ENCODE data around the gene OPCML. TPM values are rescaled to one million over a fixed set of nuclear protein-coding genes. Genes with fewer than 3 reads are reported as not detected.

Gene OPCML
- total and polyA plus RNA-seq, 2 of the 13 experiments (the other 11 are each of a cell fraction or from before 2014, with no cell fraction given): not detected

DNA sequence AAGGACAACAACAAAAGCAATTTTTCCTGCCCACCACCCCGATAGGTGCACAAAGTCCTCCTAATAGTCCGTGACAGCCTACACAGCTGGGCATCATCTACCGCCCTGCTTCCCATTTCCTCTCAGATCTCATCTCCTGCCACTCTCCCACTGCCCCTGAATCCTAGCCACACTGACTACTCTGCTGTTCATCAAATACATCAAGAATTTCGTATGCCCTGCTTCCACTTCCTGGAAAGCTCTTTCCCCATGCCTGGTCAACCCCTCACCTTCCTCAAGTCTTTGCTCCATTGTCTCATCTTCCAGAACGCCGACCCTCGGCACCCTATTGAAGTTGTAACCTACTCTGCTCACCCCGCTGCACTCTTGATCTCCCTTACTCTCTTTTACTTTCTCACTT, 320.1 kb downstream of the OPCML start (continued):
- TF ChIP-seq TBX3 (IDR thresholded peaks at IDR 0.05; ENCODE audit: borderline replicate concordance): no peak

DNA sequence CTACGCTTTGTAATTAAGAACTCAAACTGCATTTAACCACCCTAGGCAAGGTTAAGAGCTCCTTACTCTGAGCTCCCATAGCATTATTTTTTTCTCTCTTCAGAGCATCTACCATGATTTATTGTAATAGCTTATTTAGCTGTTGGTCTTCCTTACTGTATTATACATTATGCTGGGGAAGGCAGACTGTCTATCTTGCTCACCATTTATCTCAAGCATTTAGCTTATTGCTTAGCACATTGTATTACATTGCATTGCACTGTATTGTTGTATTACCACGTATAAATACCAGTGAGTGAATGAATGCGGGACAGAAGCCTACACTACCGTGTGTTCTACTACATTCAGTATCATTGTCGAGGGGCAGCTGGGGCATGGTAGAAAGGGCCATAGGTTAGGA, 324.3 kb downstream of the OPCML start:
- Histone ChIP-seq H3K9me3 (ENCODE audit: low read length) (no peaks in the 10 kb centered on the region), H3K4me1 (ENCODE audit: insufficient read depth, low read length) (no peaks in the 10 kb centered on the region), H3K27ac (ENCODE audit: extremely low read length, insufficient read depth, low read length) (no peak overlapping the region), H3K4me2 (ENCODE audit: low read depth, low read length) (no peak overlapping the region), H3K36me3 (replicated peaks in 1 of 2; ENCODE audit: control insufficient read depth in 1 of 2, insufficient read depth in 2 of 2, low read length in 2 of 2) (no peaks in the 10 kb centered on the region), H2AFZ (ENCODE audit: low read length) (no peak overlapping the region), H3K4me3 (replicated peaks in 1 of 3; ENCODE audit: insufficient read depth in 1 of 3, low read depth in 2 of 3, low read length in 3 of 3) (no peak overlapping the region), H3K9ac (ENCODE audit: insufficient read depth, low read depth, low read length) (no peak overlapping the region), H3K79me2 (ENCODE audit: insufficient read depth, low read length) (no peaks in the 10 kb centered on the region), H4K20me1 (ENCODE audit: insufficient read depth, low read length) (no peaks in the 10 kb centered on the region), H3K27me3 (ENCODE audit: control insufficient read depth in 1 of 2, insufficient read depth in 2 of 2, low read length in 2 of 2) (0 out of 5 replicates have a peak, but pooled peaks cover 0 to 2% of the 10 kb centered on the region in 2 experiments)
- in situ Hi-C loops (cut with HindIII; ENCODE audit: extremely low pct_ligation_motif_present, low pct_unique_long_range_greater_than_20kb) (no loop called here), intact Hi-C loops (cut with micrococcal nuclease; ENCODE audit: unreplicated experiment) (no loop called here)
- ATAC-seq (no peak), DNase-seq (ENCODE audit: low spot score) (no peak), FAIRE-seq (no peak)
- TF ChIP-seq ZNF569 (CRISPR knock-in tag; IDR thresholded peaks at IDR 0.05; ENCODE audit: borderline replicate concordance): no peak
- TF ChIP-seq KLF11 (CRISPR knock-in tag; IDR thresholded peaks at IDR 0.05): no peak
- TF ChIP-seq RFX1 (IDR thresholded peaks at IDR 0.05): no peak
- no peak for TF ChIP-seq RFXAP (CRISPR knock-in tag; IDR thresholded peaks at IDR 0.05; ENCODE audit: borderline replicate concordance)
- TF ChIP-seq, protein P1, sequence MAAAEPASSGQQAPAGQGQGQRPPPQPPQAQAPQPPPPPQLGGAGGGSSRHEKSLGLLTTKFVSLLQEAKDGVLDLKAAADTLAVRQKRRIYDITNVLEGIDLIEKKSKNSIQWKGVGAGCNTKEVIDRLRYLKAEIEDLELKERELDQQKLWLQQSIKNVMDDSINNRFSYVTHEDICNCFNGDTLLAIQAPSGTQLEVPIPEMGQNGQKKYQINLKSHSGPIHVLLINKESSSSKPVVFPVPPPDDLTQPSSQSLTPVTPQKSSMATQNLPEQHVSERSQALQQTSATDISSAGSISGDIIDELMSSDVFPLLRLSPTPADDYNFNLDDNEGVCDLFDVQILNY (CRISPR knock-in tag; conservative IDR thresholded peaks at IDR 0.05): no peak
- TF ChIP-seq, protein P2, sequence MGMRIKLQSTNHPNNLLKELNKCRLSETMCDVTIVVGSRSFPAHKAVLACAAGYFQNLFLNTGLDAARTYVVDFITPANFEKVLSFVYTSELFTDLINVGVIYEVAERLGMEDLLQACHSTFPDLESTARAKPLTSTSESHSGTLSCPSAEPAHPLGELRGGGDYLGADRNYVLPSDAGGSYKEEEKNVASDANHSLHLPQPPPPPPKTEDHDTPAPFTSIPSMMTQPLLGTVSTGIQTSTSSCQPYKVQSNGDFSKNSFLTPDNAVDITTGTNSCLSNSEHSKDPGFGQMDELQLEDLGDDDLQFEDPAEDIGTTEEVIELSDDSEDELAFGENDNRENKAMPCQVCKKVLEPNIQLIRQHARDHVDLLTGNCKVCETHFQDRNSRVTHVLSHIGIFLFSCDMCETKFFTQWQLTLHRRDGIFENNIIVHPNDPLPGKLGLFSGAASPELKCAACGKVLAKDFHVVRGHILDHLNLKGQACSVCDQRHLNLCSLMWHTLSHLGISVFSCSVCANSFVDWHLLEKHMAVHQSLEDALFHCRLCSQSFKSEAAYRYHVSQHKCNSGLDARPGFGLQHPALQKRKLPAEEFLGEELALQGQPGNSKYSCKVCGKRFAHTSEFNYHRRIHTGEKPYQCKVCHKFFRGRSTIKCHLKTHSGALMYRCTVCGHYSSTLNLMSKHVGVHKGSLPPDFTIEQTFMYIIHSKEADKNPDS (CRISPR knock-in tag; IDR thresholded peaks at IDR 0.05): no peak
- TF ChIP-seq PCBP1 (IDR thresholded peaks at IDR 0.05; ENCODE audit: borderline replicate concordance, low read depth, low read length): no peak
- no peak for TF ChIP-seq ZNF530 (CRISPR knock-in tag; IDR thresholded peaks at IDR 0.05; ENCODE audit: low read depth)
- TF ChIP-seq, protein P3, sequence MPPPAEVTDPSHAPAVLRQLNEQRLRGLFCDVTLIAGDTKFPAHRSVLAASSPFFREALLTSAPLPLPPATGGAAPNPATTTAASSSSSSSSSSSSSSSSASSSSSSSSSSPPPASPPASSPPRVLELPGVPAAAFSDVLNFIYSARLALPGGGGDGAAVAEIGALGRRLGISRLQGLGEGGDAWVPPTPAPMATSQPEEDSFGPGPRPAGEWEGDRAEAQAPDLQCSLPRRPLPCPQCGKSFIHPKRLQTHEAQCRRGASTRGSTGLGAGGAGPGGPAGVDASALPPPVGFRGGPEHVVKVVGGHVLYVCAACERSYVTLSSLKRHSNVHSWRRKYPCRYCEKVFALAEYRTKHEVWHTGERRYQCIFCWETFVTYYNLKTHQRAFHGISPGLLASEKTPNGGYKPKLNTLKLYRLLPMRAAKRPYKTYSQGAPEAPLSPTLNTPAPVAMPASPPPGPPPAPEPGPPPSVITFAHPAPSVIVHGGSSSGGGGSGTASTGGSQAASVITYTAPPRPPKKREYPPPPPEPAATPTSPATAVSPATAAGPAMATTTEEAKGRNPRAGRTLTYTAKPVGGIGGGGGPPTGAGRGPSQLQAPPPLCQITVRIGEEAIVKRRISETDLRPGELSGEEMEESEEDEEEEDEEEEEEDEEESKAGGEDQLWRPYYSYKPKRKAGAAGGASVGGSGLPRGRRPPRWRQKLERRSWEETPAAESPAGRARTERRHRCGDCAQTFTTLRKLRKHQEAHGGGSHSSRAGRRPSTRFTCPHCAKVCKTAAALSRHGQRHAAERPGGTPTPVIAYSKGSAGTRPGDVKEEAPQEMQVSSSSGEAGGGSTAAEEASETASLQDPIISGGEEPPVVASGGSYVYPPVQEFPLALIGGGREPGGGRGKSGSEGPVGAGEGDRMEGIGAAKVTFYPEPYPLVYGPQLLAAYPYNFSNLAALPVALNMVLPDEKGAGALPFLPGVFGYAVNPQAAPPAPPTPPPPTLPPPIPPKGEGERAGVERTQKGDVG (CRISPR knock-in tag; IDR thresholded peaks at IDR 0.05; ENCODE audit: borderline replicate concordance): no peak
- no peak for TF ChIP-seq ZMAT3 (CRISPR knock-in tag; conservative IDR thresholded peaks at IDR 0.05)
- no peak for TF ChIP-seq ZNF614 (CRISPR knock-in tag; IDR thresholded peaks at IDR 0.05; ENCODE audit: borderline replicate concordance)
- TF ChIP-seq, protein P4, sequence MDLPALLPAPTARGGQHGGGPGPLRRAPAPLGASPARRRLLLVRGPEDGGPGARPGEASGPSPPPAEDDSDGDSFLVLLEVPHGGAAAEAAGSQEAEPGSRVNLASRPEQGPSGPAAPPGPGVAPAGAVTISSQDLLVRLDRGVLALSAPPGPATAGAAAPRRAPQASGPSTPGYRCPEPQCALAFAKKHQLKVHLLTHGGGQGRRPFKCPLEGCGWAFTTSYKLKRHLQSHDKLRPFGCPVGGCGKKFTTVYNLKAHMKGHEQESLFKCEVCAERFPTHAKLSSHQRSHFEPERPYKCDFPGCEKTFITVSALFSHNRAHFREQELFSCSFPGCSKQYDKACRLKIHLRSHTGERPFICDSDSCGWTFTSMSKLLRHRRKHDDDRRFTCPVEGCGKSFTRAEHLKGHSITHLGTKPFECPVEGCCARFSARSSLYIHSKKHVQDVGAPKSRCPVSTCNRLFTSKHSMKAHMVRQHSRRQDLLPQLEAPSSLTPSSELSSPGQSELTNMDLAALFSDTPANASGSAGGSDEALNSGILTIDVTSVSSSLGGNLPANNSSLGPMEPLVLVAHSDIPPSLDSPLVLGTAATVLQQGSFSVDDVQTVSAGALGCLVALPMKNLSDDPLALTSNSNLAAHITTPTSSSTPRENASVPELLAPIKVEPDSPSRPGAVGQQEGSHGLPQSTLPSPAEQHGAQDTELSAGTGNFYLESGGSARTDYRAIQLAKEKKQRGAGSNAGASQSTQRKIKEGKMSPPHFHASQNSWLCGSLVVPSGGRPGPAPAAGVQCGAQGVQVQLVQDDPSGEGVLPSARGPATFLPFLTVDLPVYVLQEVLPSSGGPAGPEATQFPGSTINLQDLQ (CRISPR knock-in tag; IDR thresholded peaks at IDR 0.05): no peak
- TF ChIP-seq KDM5B (CRISPR knock-in tag; IDR thresholded peaks at IDR 0.05; ENCODE audit: borderline replicate concordance): no peak
- no TSS peak for BruUV-seq (replicated peaks)
- ChIA-PET CTCF (ENCODE audit: low intra/inter-chr PET ratio, low total read pairs) (no interaction called here), POLR2A (no interaction called here)
- 0% methylated on average over 5 of the region's 5 CpGs for WGBS (ENCODE audit: low lambda C conversion rate)

Measured in HepG2 (cell line).